ENCODE results near the gene DMD.
"Not testable (repeated sequence)": the region's sequence is repeated elsewhere in the genome, so short reads cannot be mapped to it uniquely, and the experiment has no call there.

The DMD gene

DNA sequence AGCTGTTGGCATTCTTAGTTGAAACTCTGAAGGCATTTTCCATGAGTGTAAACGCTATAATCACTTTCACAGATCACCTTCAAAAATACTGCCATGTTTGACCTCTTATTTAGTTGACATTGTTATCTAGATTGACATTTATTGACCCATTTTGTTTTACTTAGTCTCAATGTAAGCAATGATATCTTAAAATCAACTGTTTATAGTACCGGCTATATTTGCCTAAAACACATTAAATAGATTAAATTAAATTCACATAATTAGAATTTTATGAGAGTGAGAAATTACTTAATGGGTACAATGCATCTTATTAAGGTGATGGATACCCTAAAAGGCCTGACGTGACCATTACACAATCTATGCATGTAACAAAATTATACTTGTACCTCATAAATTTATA, 1621.8 kb downstream of the DMD start:
- DNase-seq (ENCODE audit: low read depth) = no peak

DNA sequence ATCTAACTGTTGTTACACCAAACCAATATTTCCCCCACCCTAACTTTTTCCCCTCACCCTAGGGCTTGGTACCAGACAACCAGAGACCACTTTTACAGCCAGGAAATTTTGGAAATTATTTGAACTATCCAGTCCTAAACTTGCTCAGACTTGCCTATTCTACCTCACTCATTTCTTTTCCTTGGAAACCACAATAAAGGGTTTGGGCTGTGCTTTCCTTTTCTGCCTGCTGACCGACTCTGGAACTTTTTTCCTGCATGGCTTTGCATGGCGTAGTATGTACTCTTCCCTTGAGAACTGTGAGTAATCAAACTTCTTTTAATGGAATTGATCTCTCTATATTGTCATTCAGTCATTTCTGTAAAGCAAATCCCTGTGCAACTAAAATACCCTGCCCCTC, 1623.0 kb downstream of the DMD start:
- DNase-seq (ENCODE audit: low read depth) = no peak

DNA sequence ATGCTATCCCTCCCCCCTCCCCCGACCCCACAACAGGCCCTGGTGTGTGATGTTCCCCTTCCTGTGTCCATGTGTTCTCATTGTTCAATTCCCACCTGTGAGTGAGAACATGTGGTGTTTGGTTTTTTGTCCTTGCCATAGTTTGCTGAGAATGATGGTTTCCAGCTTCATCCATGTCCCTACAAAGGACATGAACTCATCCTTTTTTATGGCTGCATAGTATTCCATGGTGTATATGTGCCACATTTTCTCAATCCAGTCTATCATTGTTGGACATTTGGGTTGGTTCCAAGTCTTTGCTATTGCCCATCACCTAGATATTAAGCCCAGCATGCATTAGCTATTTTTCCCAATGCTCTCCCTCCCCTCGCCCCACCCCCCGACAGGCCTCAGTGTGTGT, 1627.5 kb downstream of the DMD start:
- DNase-seq (ENCODE audit: low read depth) = not testable (repeated sequence)

DNA sequence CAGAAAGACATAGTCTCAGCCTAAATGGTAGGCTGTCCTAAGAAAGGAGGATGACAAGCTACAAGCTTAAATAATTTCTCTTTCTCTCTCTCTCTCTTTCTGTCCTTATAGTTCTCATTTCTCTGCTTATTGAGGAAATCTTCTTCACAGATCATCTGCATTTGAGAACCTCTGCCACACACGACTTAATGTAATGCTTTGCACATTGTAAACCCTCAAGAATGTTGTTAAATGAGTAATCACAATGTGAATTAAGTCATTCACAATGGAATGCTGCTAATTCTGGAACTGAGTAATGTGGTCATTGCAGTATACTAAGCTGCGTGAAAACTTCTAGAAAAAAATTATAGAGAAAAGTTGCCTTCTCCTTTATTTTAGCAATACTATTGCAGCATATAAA, 1630.6 kb downstream of the DMD start:
- DNase-seq (ENCODE audit: low read depth) = no peak

DNA sequence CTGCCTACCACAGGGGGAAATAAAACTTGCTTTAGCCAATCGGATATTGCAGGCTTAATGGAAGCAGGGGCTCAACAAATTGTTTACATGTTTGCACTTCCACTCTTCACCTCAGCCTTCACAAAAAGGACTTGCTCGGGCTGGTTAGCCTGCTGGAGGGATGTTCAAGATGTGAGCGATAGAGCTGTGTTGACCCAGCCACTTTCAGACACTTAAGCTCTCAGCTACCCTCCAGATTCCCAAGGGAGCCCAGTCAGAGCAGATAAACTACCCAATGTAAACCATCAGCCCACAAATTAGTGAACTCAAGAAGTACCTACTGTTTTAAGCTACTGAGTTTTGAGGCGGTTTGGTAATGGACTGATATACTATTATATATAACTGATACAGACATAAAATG, 1631.1 kb downstream of the DMD start:
- no peak for DNase-seq (ENCODE audit: low read depth)

DNA sequence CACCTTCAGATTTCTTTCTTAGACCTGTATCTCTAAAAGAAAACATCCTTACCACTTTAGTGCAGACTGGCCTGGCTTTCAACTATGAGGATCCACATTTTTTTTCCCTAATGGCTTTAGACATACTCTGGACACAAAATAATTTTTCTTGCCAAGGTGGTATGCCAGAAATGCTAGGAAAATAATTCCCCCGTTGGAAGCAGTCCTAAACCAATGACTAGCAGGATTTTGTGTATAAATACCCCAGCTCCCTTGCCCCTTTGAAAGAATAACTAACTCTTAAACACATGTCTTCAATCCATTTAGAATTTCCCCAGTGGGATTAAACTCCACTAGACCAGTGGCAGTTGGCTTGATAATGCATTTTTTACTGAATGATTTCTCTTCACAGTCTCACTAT, 1639.0 kb downstream of the DMD start:
- DNase-seq (ENCODE audit: low read depth) = no peak

DNA sequence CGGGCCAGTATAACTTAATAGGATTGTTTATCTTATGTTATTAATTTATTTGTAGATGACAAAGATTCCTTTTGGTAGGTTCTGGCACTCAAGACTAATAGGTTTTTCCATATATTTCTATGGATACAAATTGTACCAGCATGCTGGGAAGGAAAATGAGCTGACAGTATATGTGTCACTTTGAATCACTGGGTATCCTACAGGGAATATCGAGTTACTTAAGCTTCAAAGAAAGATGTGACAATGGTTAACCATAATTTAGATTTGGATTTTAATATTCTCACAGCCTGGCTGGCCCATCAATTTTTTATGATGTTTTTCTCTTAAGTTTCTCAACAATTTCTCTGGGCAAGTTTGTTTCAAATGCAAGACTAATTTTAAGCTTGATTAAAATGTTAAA, 1640.7 kb downstream of the DMD start:
- no peak for DNase-seq (ENCODE audit: low read depth)

DNA sequence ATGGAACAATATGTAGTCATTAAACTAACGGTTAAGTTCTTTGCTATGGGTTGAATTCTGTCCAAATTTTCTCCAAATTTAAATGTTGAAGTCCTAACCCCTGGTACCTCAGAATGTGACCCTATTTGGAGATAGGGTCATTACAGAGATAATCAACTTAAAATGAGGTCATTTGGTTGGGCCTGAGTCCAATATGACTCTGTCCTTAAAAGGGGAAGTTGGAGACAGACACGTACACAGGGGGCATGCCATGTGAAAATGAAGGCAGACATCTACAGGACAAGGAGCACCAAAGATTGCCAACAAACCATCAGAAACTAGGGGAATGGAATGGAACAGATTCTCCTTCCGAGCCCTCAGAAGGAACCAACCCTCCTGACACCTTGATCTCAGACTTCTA, 1647.6 kb downstream of the DMD start:
- no peak for DNase-seq (ENCODE audit: low read depth)

DNA sequence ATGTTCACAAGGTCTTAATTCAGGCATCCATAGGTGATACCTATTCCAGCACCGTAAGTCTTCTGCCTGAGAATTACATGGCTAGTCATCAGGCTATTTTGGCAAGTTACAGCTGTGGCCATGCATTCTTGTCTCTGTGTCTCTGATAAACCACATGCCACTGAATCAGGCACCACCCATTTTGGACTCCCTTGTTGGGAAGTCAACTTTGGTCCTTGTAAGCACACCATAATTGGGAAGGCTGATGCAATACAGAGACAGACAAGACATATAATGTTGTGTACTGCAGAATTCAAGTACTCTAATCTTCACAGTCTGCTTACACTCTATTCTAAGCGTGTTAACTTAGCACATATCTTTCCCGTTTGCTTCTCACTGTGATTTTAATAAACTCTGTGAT, 1655.8 kb downstream of the DMD start:
- no peak for DNase-seq (ENCODE audit: low read depth)

DNA sequence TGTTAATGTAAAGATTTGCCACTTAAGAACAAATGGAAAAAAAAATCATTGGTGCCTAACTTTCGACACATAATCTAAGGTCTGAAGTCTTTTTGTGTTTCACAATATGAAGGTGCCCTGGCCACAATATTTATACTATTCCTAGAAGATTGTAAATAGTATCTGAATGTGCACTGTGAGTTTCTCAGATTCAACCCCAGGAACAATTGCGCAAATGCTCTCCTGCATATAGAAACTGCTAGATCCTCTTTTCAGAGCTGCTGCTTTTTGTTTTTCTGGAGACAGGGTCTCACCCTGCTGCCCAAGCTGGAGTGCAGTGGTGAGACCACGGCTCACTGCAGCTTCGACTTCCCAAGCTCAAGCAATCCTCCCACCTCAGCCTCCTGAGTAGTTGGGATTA, 1659.4 kb downstream of the DMD start:
- DNase-seq (ENCODE audit: low read depth) = no peak

DNA sequence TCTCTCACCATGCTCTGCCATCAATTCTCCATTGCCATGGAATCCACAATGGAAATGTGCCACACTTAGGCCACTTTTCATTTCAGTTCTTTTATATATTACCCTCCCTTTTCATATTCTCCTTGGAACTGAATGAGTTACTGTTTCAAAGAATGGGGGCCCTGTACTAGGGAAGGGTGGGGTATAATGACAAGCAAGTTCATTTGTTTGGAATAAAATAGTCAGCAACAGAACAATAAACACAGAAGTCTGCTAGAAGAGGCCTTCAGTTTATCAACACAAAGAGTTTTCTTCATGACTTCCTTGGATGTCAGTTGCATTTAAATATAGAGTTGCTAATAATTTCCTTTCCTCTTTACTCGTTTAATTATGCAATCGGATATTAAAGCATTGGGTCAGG, 1661.2 kb downstream of the DMD start:
- DNase-seq (ENCODE audit: low read depth) = no peak

DNA sequence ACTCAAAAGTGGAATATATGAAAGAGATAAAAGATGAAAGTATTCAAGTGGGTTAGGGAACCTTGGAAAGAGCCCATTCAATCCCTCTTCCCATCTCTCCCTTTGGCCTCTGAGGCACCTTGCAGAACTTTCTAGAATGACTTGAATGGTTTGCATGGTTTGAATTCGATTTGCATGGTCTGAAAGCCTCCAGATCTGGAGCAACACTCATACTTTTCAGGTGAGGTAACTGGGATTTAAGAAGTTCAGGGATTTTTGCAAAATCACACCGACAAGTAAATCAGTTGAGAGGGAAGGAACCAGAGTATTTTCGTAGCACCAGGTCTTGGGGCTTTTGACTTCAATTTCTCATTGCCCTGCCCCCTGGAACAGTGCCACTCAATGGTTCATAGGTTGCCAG, 1663.5 kb downstream of the DMD start:
- no peak for DNase-seq (ENCODE audit: low read depth)

DNA sequence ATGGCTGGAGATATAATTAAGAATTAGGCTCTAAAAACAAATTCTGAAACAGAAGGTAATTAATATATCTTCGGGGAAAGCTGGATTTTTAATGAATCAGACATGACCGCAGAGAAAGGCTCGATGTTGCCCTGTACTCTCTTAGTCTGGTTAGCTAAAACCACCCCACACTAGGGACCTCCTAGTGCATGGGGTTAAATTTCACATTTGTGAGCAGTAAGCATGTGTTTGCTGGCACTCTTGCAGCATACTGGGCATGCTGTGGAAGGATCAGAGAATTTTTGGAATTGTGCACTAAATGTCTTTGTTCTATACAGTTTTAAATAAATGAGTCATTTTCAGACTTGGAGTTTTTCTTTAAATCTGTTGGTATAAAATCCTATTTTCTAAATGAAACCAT, 1663.9 kb downstream of the DMD start:
- DNase-seq (ENCODE audit: low read depth) = no peak

DNA sequence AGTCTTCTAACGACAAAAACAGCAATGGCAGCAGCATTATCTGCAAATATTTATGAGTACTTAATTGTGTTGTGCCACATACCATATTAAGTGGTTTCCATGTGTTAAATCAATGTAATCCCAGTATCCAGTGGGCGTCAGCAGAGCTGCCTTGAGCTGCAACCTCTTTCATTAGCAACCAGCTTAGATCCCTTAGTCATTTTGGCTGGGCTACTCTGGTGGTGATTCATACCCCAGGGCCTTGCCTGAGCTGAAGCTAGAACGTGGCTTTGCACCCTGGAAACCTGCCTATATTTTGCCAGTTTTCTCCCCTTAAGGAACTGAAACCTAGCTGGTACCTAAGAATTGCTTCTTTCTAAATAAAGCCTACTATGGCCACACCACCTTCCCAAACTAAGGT, 1665.2 kb downstream of the DMD start:
- no peak for DNase-seq (ENCODE audit: low read depth)

DNA sequence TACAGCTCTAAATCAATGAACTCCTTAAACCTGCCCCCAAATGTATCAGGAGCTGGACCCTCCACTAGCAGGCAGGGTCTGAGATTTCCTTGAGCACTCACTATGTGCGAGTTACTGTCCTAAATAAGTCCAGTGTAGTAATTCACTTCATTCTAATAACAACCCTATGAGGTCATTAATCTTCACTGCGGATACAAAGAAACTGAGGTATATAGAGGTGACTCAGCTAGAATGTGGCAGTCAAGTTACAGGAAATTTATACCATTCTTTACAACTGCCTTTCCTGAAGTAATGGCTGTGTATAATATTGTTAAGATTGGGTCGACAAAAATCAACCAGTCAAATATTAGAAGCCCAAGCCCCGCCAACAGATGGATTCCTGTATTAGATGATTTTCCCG, 1665.6 kb downstream of the DMD start:
- DNase-seq (ENCODE audit: low read depth) = no peak

DNA sequence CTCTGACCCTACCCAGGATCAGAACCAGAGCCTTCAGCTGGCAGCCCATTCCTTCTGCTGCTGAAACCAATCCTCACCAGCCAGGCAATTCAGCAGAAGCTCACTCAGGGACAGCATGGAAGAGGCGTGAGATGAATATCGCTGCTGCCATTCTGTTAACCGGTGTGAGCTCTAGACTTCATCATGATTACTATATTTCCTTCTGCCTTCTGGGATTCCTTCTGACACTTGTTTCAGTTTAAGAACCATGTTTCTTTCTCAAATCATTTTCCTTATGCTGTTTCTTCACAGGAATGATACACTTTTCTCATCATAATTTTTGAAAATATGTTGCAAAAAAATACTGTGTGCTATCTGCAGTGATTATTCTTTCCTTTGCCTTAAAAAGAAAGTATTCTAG, 1666.2 kb downstream of the DMD start:
- no peak for DNase-seq (ENCODE audit: low read depth)

DNA sequence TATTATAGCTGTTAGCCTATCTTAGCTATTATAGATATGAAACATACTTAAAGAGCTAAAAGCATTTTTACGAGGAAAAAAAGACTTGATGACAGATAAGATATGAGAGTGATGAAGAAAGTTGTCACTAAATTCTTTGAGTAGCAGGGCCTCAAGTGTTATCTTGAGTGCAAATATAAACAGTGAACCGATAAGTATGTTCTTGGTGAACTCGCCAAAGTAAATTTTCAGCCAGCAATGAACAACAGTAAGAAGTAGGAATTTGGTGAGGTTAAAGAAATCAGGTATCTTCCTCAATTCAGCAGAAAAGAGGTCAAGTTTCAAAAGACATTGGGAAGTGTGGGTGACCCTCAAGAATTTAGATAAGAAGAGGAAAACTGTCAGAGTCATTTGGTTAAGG, 1667.7 kb downstream of the DMD start:
- no peak for DNase-seq (ENCODE audit: low read depth)

DNA sequence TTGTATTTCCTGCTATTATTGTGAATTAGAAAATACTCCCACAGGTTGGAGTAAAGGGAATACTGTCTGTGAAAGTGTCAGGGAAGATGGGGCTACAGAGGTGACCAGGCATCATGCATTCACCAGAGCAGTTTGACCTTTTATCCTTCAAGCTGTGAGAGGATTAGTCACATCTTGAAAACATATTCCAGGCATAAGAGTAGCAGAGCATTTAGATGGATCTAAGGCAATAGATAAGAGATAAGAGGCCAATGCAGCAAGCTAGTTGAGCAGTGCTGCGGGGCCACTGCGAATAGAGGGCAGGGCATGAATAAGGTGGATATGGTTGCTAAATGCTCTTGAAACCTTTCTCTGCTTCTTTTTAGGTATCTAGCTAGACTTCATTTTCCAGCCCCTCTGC, 1668.8 kb downstream of the DMD start:
- DNase-seq (ENCODE audit: low read depth) = no peak

DNA sequence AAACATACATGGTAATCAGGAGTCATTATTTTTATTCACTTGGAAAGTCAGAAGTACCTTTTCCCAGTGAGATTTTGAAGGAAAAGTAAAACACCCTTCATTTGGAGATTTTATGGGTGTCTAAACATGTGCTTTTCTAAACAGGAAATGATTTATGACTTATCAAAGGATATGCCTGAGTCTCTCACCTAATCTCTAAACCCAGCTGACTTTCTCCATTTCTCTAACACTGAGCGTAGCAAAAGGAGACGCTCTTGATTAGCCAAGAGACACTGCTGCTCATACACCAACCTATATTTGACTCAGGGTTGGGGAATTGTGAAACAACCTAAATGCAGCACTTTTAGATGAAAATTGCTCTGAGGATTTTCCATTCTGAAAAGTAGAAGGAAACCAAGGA, 1671.0 kb downstream of the DMD start:
- no peak for DNase-seq (ENCODE audit: low read depth)

DNA sequence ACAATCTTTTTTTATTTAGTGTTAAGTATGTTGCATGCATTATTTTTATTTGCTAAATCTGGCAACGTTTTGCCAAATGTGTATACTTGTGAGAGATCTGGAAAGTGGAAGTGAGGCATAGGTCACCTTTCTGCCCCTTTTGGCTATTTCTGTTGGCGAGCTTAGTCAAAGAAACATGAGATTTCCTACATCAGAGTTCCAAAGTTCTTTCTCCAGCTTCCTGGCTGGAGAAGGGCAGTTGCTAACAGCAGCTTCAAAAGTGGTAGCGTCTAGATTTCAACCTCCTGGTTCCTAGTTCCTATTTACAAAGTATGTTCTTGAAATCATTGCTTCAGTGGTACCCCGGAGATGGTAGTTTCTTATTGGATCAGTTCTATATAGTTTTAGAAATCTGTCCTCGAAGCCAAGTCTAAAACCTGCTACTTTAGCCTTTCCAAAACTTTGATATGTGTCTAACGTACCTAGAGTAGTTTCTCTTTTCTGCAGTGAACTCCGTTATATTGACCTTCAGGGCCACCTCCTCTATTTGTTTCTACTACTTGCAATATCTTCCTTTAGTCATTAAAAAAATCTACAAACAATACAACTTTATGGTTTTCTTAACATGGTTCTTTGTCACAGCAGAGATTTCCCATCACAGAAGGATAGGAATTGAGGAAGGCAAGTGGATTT, 1683.8 kb downstream of the DMD start:
- DNase-seq (ENCODE audit: low read depth) = no peak

DNA sequence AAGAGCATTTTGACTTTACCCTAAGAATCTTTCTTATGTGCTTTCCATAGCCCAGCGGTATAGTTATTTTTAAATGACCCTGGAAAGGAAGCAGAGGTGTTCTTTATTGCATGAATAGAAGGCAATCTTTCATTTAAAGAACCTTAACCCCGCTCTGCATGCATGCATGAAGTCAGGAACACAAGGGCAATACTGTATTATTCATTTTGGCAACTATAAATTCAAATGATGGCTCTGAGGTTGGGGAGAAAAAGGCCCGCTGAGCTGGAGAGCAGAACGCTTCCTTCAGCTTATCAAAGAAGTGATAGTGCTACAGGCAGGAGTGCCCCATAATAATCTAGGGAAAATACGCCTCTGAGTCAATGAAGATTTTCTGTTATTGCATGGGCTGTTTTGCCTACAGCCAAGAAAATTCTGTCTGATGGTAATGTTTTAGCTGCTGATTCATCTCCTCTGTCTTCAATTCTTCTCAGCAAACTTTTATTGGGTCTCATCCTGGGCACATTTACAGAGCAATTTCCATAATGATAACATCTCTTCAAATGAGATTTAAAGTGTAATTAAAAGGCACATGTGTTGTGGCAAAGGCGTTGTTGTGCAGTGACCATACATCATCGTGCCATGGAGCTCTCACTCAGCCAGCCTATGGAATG, 1687.3 kb downstream of the DMD start:
- no peak for DNase-seq (ENCODE audit: low read depth)

DNA sequence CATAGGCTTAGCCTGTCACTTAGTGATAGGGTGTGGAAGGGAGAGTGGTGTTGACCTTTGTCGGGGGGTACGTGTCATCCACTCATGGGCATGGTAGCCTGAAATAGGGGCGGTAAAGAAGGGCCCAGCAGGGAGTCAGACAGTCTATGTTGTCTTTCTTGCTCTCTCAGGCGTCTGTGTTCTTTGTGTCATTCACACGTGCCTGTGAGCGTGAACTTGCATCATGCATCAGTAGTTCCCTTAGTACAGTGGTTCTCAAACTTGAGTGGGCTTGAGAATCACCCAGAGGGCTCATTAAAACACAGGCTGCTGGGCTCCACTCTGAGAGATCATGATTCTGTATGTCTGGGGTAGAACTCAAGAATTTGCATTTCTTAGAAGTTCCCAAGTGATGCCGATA, 1688.6 kb downstream of the DMD start:
- no peak for DNase-seq (ENCODE audit: low read depth)

DNA sequence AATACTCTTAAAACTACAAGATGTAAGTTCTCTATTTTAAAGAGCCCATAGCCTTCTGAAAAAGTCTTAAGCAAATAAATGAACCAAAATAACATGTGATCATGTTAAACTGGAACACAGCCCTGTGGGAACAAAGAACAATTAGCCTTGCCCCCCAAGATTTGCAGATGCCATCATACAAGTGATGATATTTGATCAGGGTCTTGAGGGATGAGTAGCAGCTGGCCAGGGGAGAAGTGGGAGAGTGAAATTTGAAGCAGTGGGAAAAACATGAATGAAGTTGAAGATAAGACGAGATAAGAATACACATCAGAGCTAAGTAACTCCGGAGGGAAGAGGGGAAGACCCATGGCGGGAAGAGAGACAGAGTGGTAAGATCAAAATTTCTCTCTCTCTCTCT, 1689.4 kb downstream of the DMD start:
- no peak for DNase-seq (ENCODE audit: low read depth)

DNA sequence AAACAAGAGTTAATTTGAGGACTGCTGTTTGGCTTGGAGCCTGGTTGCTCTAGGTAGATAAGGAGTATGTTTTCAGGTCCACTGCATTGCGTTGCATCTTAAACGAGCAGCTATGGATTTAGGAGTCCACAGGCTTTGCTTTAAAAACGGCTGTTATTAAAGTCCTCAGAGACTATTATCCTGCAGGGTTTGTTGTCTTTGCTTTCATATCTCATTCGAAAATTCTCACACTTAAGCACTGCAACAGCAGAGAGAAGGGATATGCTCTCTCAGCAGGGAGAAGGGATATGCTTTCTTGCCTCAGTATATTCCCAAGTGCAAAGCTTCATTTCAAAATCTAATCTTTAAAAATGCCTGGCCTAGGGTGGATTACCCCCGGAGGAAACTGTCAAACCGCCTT, 1694.8 kb downstream of the DMD start:
- no peak for DNase-seq (ENCODE audit: low read depth)
